Measurements from ENCODE around the gene MYRF.

DNA sequence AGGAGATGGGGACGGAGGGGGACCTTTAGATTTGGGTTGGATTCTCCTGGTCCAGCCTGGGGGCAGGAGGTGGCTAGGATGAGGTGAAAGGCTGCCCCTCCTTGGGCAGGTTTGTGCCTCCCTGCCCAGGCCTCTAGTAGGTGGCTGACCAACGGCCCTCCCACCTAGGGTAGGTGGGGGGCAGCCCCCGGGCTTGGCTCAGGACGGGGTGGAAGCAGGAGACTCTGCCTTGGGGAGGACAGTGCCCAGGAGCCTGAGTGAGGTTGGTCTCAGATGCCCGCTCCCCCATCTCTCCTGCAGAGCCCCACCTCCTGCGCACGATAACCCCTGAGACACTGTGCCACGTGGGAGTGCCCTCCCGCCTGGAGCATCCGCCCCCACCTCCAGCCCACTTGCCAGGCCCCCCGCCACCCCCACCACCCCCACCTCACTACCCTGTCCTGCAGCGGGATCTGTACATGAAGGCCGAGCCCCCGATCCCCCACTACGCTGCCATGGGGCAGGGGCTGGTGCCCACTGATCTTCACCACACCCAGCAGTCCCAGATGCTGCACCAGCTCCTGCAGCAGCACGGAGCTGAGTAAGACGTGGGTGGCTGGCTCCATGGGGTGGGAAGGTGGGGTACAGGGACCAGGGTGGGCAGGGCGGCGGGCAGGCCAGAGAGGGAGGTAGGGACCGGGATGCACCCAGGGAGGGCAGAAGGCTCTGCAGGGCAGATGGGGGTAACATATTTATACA, 17.7 kb downstream of the MYRF start:
- TF ChIP-seq CTCF (IDR thresholded peaks at IDR 0.05) (no peak), POLR2A (IDR thresholded peaks at IDR 0.05) (no peak)

Data from heart left ventricle (tissue), 13 donors.